K562 (cell line): Measurements from ENCODE around the gene AHCYL1. TPM values are rescaled to one million over a fixed set of nuclear protein-coding genes. Genes with fewer than 3 reads are reported as not detected.

Experiments used
- ARID2 ChIP-seq: fragments of 450-650 bp; IDR thresholded peaks from 2 replicates; pipeline ENCODE4 v1.6.1; 2017; ENCODE audit warnings: antibody characterized with exemption, mild to moderate bottlenecking
- ATF6 ChIP-seq: sonication (generic); formaldehyde crosslinking; IDR thresholded peaks from 2 replicates; pipeline ENCODE4 v1.4.0; 2020; ENCODE audit warnings: mild to moderate bottlenecking, missing genetic modification reagents
- CREB3L1 ChIP-seq: fragments of 450-650 bp; IDR thresholded peaks from 2 replicates; pipeline ENCODE4 v1.6.1; 2014; ENCODE audit warnings: low read depth, mild to moderate bottlenecking, moderate library complexity, borderline replicate concordance
- DEAF1 ChIP-seq: fragments of 450-650 bp; formaldehyde crosslinking; IDR thresholded peaks from 2 replicates; pipeline ENCODE4 v1.4.0; 2020; ENCODE audit warnings: mild to moderate bottlenecking, moderate library complexity
- DPF2 ChIP-seq: fragments of 450-650 bp; IDR thresholded peaks from 2 replicates; pipeline ENCODE4 v1.6.1; 2016
- GABPB1 ChIP-seq: sonication (generic); formaldehyde crosslinking; IDR thresholded peaks from 2 replicates; pipeline ENCODE4 v1.8.0; 2022; ENCODE audit warnings: mild to moderate bottlenecking, missing genetic modification reagents
- ILF3 ChIP-seq: fragments of 450-650 bp; IDR thresholded peaks from 2 replicates; pipeline ENCODE4 v1.6.1; 2018; ENCODE audit warnings: antibody characterized with exemption, mild to moderate bottlenecking, moderate library complexity, borderline replicate concordance
- MCM5 ChIP-seq: fragments of 450-650 bp; IDR thresholded peaks from 2 replicates; pipeline ENCODE4 v1.6.1; 2016; ENCODE audit warnings: low read depth
- MTA1 ChIP-seq: fragments of 450-650 bp; IDR thresholded peaks from 2 replicates; pipeline ENCODE4 v1.6.1; 2017; ENCODE audit warnings: borderline replicate concordance
- NFIX ChIP-seq: fragments of 250-450 bp; sonication (Bioruptor Pico); IDR thresholded peaks from 2 replicates; pipeline ENCODE4 v1.4.0; 2020; ENCODE audit warnings: low read depth, mild to moderate bottlenecking, moderate library complexity
- SOX6 ChIP-seq: fragments of 450-650 bp; IDR thresholded peaks from 2 replicates; pipeline ENCODE4 v1.6.1; 2014; ENCODE audit warnings: mild to moderate bottlenecking
- SP1 ChIP-seq: sonication (generic); formaldehyde crosslinking; IDR thresholded peaks from 2 replicates; pipeline ENCODE4 v1.8.1; 2022; ENCODE audit warnings: mild to moderate bottlenecking, missing genetic modification reagents
- UBTF ChIP-seq, 2 experiments: IDR thresholded peaks; 2 replicates each; pipeline ENCODE4 v1.6.1; 2012; ENCODE audit warnings: improper control_type of control experiment in 2 of 2, low read depth in 2 of 2, low read length in 2 of 2, borderline replicate concordance in 1 of 2
- ZBTB2 ChIP-seq: fragments of 450-650 bp; IDR thresholded peaks from 2 replicates; pipeline ENCODE4 v1.6.1; 2016; ENCODE audit warnings: antibody characterized with exemption
- ZBTB7A ChIP-seq: IDR thresholded peaks from 2 replicates; pipeline ENCODE4 v1.6.1; 2011; ENCODE audit warnings: low read depth, mild to moderate bottlenecking, low read length, moderate library complexity, borderline replicate concordance; ENCODE audit not compliant: control insufficient read depth
- ZKSCAN8 ChIP-seq: fragments of 200-800 bp; sonication (Bioruptor generic); IDR thresholded peaks from 2 replicates; pipeline ENCODE4 v1.6.1; 2016; ENCODE audit warnings: missing genetic modification characterization, missing compliant biosample characterization
- ZNF232 ChIP-seq: sonication (generic); formaldehyde crosslinking; IDR thresholded peaks from 2 replicates; pipeline ENCODE4 v1.8.0; 2022; ENCODE audit warnings: mild to moderate bottlenecking, missing genetic modification reagents
- ZNF282 ChIP-seq: sonication (generic); formaldehyde crosslinking; IDR thresholded peaks from 2 replicates; pipeline ENCODE4 v1.8.1; 2023; ENCODE audit warnings: missing genetic modification reagents
- ZSCAN32 ChIP-seq: fragments of 450-650 bp; formaldehyde crosslinking; IDR thresholded peaks from 2 replicates; pipeline ENCODE4 v1.4.0; 2020; ENCODE audit warnings: mild to moderate bottlenecking, moderate library complexity
- polyA plus RNA-seq, 8 experiments: library from polyadenylated mRNA; depleted of rRNA in 4 of 8; stranded (reverse) in 5 of 8; unstranded in 3 of 8; fragments of >200 nt; fragmentation: Nextera tagmentation in 2 of 8; fragmentation: Illumina TruSeq in 1 of 8; extraction: Ambion mirVana in 2 of 8; extraction: Trizol in 1 of 8; gene quantifications; 2 replicates each; pipeline versions ENCODE4 v1.2.1 to v1.2.3, GENCODE V29; 2011 to 2014; ENCODE audit warnings: inconsistent platforms in 1 of 8, missing spikeins in 1 of 8
- total RNA-seq, 7 experiments: library from RNA; depleted of rRNA in 6 of 7; stranded (reverse); fragments of >200 nt in 6 of 7; fragmentation: Illumina TruSeq in 2 of 7; extraction: Trizol in 2 of 7; gene quantifications; 2 replicates each; pipeline versions ENCODE4 v1.2.1 to v1.2.3, GENCODE V29; 2011 to 2021; ENCODE audit warnings: low replicate concordance in 1 of 7

The AHCYL1 gene
- total and polyA plus RNA-seq, 9 of the 15 experiments (the other 6 are each of a cell fraction or from before 2014, with no cell fraction given), result 27.3 to 118 (median 44.5) TPM

GRCh38 chr1:109984456-109985246 lies at the start of gene AHCYL1 (continued):
- TF ChIP-seq ZBTB2 (peak; percentile 100), SOX6 (peak; percentile 66), ATF6 (no peak; the same call in 1 of the 2 replicates), ZKSCAN8 (CRISPR knock-in tag) (no peak), ZNF282 (CRISPR knock-in tag) (peak; percentile 46; the same call in 1 of the 2 replicates), ARID2 (peak; percentile 100), GABPB1 (CRISPR knock-in tag) (peak; percentile 87), SP1 (CRISPR knock-in tag) (peak; percentile 97), UBTF (IDR thresholded peaks at IDR 0.05; ENCODE audit: borderline replicate concordance in 1 of 2, low read depth in 2 of 2, low read length in 2 of 2) (0 out of 4 replicates have a peak, but pooled peaks have one; percentile 56), DEAF1 (CRISPR knock-in tag) (peak; percentile 100), MTA1 (peak; percentile 45; the same call in 1 of the 2 replicates), ZNF232 (CRISPR knock-in tag) (0 out of 2 replicates have a peak, but pooled peaks have one; percentile 50), CREB3L1 (peak; percentile 90), ZBTB7A (peak; percentile 88), DPF2 (0 out of 2 replicates have a peak, but pooled peaks have one; percentile 11), NFIX (CRISPR knock-in tag) (no peak), MCM5 (no peak), ZSCAN32 (CRISPR knock-in tag) (peak; percentile 31; the same call in 1 of the 2 replicates), ILF3 (peak; percentile 41; the same call in 1 of the 2 replicates)
